Cerebellar cortex (tissue), 1 donor: ENCODE measurements around the gene TMEM94.
"Not testable (repeated sequence)": the region's sequence is repeated elsewhere in the genome, so short reads cannot be mapped to it uniquely, and the experiment has no call there.

ENCODE experiments used
- DNase-seq: peaks from one replicate; pipeline ENCODE4 v3.0.0-alpha.2; 2015; ENCODE audit warnings: low spot score

Gene TMEM94

DNA sequence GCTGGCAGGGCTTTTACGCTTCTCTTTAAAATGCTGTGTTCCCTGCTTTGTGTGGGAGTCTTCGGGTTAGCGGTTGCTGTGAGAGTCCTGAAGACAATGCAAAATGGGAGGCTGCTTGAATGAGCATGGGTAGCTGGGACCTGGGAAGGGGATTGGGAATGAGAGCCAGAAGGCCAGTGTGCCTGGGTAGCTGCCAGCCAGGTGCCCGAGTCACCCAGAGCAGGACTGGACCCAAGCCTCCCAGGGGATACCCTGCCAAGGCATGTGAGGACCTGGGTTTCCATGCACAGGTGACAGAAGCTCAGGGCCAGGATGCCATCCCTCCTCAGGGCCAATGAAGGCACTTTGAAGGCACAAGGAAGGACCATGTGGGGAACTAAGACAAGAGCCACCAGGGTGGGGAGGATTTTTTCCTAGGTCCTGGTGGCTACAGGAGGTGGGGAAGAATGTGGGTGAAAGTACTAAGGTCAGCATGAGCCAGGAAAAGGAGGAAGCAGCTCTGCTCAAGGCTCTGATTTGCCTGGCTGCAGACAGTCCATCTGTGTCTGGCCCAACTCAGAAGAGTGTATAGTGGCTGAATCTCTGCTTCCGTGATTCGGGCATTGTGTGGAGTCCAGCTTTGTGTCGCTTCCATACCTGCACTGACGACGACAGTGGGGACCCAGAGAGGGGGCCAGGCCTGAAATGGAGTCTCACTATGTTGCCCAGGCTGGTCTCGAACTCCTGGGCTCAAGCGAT is 20.5 kb downstream of the TMEM94 start:
- no peak for DNase-seq

DNA sequence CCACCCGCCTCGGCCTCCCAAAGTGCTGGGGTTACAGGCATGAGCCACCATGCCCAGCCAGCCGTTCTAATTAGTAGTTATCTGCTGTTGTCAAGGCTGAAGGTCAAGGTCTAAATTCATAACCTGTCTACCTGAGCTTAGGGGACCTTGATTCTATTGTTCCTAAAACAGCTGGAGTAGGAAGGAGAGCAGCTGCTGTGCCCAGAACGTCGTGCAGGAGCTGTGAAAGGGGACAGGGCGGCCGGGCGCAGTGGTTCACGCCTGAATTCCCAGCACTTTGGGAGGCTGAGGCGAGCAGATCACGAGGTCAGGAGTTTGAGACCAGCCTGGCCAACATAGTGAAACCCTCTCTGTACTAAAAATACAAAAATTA is 21.0 kb downstream of the TMEM94 start:
- DNase-seq = not testable (repeated sequence)

DNA sequence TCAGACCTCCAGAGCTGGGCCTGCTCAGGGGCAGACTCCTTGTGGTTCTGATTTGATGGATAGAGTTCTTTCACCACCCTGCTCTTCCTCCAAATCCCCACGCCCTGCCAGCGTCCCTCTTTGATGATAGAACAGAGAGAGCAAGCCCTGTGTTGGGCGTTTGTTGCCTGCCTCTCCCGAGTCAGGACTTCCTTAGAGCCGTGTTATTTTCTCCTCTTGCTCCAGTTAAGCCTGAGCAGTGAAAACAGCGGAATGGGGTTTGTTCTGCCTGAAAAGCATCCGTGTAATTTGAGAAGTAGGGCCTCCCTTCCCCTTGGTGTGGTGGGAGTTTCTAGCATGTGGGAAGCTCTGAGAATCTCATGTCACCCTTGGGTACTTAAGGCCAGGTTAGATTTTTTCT is 22.1 kb downstream of the TMEM94 start:
- no peak for DNase-seq

DNA sequence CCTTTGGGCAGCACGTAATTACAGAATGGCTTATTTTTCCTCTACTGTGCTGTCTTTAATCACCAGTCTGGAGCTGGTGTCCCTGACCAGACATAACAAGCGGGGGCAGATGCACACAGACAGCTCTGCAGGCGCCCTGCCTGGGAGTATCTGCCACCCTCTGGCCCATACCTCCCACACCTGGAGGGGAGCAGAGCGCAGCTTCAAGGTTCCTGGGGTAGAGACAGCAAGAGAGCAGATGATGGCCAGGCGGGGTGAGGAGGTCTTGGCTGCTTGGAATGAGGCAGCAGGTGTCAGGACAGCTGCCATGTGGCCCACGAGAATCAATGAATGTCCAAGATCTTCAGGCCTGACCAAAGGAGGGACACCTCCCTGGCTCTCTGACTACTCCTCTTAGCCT is 23.8 kb downstream of the TMEM94 start:
- no peak for DNase-seq

DNA sequence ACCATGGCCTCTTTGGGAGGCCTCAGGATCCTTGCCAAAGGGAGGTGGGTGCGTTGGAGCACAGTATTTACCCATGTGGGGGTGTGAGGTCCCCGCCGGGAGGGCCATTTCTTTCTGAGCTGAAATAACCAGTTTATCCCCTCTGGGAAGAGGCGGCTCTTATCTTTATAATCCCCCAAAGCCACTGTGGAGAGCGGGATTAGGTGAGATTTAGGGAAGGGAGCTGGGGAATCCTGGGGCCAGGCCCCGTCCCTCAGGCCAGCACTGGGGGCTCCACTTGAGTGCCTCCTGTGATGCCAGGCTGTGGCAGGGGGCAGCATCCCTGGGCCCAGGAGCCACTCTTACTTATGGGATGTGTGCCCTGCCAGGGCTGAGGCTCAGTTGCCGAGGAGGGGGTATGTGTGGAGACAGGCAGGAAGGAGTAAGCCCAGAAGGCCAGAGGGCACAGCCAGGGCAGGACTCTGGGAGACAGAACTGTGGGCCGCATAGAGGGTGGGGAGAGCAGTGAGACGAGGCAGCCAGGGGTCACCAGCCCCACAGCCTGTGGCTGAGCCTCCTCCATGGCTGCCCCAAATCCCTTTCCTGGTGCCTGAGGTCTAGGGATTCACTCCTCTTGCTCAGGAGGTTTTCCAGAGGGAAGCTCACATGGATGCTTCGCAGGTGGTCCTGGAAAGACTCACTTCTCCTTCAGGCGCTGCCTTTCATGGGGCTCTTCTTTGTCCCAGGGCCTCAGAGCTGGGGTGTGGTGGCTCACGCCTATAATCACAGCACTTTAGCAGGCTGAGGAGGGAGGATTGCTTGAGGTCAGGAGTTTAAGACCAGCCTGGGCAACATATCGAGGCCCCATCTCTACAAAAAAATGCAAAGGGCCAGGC is 25.0 kb downstream of the TMEM94 start:
- no peak for DNase-seq

DNA sequence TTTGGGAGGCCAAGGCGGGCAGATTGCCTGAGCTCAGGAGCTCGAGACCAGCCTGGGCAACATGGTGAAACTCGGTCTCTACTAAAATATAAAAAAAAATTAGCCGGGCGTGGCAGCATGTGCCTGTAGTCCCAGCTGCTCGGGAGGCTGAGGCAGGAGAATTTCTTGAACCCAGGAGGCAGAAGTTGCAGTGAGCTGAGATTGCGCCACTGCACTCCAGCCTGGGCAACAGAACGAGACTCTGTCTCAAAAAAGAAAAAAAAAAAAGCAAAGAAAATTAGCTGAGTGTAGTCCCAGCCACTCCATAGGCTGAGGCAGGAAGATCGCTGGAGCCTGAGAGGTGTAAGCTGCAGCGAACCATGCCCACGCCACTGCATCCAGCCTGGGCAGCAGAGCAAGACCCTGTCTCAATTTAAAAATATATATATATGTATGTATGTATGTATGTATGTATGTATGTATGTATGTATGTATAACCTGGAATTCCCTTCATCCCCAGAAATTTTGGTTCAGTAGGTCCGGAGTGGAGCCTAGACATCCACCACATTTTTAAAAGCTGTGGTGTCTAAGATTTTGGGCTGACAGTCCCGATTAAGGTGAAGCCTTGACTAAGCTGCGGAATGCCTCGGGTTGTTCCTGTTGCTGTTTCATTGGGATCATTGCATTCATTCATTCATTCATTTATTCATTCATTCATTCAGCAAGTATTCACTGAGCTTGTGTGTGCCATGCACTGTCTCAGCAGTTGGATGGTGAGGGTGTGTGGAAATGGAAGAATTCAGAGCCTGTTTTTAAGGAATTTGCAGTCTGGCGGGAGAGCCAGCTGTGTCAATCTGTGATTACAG is 25.9 kb downstream of the TMEM94 start:
- no peak for DNase-seq

DNA sequence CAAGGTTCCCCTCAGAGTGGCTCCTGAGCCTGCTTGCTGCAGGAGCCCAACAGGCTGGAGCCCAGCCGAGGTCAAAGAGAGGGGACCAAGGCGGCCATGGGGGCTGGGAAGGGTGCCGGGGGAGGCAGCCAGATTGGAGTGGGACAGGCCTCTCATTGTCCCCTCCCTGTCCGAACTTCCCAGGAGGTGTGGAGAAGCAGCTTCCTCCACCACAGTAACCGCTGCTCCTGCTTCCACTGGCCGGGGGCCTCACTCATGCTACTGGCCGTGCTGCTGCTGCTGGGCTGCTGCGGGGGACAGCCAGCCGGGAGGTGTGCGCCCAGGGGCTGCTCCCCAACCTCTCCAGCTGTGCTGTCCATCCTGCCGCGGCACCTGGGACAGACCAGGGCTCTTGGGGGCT is 29.3 kb downstream of the TMEM94 start:
- DNase-seq = no peak

DNA sequence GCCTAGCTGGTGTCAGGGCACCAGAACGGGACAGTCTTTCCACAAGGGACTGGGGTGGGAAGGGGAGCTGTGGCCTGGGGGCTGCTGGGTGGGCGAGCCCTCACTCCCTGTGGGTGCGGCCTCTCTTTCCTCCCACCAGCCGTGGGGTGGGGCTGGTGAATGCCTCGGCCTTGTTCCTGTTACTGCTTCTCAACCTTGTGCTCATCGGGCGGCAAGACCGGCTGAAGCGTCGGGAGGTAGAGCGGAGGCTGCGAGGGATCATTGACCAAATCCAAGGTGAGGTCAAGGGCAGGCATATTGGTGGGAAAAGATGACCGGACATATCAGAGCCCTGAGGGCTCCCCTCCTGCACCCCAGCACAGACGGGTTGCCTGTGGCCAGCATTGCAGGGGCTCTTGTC is 29.7 kb downstream of the TMEM94 start:
- DNase-seq = no peak

DNA sequence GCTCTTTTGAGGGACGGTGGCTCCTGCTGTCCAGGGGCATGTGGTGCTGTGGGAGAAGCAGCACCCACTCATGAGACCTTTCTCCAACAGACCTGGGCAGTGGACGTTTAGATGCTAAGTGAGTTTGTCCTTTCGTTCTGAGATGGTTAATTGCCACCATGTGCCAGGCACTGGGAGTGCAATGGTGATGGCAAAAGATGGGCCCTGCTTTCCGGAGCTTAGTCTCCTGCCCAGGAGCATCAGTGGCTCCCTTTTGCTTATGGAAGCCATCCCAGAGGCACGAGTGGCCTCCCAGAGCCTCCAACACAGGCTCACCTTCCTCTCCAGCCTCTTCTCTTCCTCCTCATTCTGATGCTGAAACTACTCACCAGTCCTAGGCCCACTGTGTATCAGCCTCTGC is 30.5 kb downstream of the TMEM94 start:
- no peak for DNase-seq

DNA sequence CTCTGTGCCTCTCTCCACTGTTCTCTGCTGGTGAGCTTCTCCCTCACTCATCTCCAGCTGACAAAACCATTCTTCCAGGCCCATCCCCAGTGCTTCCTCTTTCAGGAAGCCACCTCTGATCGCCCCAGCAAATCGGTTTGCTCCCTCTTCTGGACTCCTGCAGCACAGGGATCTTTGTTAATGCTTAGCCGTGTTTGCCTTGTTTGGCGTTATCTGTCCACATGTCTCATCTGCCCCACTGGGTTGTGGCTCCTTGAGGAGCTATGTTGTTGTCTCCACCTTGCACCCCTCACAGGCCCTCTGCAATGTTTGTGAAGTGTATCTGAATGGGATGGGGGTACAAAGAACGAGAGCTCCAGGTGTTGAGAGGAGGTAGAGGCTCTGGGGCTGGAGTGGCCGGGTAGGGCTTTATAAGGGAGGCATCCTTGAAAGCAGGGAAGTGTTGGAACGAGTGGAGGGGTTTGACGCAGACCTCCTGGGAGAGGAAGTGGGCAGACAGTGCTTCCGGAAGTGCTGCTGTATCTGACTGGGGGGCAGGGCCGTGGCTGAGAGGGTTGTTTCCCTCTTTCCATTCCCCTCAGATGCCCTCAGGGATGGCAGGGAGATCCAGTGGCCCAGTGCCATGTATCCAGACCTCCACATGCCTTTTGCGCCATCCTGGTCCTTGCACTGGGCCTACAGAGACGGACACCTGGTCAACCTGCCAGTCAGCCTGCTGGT is 31.1 kb downstream of the TMEM94 start:
- DNase-seq = peak; percentile 44

DNA sequence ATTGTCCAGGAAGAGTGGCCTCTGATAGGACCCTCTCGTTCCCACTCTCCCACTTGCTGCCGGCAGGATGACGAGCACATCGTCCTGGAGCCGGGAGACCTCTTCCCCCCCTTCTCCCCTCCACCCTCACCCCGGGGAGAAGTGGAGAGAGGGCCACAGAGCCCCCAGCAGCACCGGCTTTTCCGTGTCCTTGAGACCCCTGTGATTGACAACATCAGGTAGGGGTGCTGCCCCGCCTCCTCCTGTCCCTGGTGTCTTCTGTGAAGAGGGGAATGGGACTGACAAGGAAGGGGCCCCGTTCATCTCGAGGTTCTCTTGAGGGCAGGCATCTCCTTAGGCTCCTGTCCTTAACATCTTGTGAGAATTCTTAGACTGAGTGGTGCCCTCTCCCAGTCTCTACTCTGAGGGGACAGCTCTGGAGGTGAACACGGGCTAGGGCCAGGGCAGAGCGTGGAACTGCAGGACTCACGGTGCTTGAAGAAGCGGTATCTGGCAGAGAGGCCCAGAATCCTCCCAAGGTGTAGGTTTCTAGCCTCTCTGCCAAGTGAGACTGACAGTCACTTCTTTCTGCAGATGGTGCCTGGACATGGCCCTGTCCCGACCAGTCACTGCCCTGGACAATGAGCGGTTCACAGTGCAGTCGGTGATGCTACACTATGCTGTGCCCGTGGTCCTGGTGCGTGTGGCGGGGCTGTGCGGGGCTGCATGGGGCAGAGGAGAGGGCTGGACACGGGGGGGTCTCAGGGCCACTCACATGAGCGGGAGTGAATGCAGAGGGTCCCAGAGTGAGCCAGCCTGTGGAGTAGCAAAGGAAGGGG is 32.5 kb downstream of the TMEM94 start:
- DNase-seq = no peak

DNA sequence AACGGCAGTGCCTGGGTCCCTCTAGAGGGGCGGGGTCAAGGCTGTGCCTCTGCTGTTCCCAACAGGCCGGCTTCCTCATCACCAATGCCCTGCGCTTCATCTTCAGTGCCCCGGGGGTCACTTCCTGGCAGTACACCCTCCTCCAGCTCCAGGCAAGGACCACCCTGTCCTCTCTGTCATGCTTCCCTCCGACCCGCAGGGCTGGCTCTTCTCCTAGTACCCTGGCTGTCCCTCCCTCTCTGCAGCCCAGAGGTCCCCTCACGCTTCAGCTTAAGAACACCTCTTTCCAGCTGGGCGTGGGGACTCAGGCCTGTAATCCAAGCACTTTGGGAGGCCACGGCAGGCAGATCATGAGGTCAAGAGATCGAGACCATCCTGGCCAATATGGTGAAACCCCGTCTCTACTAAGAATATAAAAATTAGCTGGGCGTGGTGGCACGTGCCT is 33.1 kb downstream of the TMEM94 start:
- no peak for DNase-seq

DNA sequence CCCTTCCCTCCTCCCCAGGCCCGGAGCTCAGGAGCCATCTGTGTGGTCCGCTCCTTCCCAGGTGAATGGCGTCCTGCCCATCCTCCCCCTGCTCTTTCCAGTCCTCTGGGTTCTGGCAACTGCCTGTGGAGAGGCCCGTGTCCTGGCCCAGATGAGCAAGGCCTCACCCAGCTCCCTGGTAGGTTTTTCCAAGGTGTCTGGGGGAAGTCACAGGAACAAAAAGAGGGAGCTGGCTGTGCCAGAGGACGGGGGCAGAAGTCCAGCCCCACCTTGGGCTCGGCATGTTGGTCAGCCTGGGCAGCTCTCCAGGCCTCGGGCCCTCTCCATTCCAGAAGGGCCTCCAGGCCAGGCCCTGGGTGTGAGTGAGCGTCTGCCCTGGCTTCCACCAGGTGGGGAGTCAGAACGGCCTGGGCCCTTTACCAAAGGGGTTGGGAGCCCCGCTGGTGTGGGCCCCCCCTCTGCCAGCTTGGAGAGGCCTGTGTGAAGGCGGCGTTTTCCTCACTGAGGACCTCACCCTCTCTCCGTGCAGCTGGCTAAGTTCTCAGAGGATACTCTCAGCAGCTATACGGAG is 33.8 kb downstream of the TMEM94 start:
- DNase-seq = peak; percentile 71

DNA sequence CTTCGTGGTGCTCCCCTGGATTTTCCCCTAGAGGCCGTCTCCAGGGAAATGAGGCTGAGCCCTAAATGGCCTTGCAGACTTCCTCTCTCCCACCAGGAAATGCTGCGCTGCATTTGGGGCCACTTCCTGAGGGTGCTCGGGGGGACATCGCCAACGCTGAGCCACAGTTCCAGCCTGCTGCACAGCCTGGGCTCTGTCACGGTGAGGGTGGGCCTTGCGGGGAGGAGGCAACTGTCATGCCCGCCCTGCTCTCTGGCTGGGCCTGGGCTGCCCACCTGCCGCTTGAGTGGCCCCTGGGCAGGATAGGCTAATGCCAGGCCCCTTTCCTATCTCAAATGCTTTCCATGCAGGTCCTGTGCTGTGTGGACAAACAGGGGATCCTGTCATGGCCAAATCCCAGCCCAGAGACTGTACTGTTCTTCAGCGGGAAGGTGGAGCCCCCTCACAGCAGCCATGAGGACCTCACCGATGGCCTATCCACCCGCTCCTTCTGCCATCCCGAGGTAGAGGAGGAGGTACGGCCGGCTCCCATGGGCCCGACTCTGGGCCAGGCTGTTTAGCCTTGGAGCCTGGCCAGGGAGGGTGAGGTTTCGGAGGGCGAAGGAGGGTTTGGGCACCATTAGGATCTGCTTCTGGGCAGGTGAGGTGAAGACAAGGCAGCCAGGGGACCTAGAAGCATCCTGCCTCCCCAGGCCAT is 34.7 kb downstream of the TMEM94 start:
- no peak for DNase-seq

DNA sequence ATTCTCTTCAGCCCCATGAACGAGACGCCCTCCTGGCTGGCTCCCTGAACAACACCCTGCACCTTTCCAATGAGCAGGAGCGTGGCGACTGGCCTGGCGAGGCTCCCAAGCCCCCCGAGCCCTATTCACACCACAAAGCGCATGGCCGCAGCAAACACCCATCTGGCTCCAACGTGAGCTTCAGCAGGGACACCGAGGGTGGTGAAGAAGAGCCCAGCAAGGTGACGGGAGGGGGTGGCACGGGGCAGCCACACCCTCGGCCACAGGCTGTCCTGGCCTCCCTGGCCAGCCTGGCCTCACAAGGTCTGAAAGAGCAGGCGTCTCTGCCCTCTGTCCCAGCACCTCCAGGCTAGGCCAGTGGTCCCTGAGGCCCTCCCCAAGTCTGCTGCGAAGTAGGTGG is 35.2 kb downstream of the TMEM94 start:
- DNase-seq = no peak

DNA sequence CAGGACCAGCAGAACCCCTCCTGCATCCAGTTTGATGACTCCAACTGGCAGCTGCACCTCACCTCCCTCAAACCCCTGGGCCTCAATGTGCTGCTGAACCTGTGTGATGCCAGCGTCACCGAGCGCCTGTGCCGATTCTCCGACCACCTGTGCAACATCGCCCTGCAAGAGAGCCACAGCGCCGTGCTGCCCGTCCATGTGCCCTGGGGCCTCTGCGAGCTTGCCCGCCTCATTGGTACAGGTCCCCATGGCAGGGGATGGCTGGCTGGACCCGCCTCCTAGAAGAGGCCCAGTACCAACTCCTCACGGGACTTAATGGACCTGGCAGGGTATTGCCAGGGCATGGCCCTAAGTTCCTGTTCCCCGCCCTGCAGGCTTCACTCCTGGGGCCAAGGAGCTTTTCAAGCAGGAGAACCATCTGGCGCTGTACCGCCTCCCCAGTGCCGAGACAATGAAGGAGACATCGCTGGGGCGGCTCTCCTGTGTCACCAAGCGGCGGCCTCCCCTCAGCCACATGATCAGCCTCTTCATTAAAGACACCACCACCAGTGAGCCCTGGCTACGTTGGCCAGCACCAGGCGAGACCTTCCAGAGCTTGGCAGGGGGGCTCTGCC is 36.2 kb downstream of the TMEM94 start:
- no peak for DNase-seq

DNA sequence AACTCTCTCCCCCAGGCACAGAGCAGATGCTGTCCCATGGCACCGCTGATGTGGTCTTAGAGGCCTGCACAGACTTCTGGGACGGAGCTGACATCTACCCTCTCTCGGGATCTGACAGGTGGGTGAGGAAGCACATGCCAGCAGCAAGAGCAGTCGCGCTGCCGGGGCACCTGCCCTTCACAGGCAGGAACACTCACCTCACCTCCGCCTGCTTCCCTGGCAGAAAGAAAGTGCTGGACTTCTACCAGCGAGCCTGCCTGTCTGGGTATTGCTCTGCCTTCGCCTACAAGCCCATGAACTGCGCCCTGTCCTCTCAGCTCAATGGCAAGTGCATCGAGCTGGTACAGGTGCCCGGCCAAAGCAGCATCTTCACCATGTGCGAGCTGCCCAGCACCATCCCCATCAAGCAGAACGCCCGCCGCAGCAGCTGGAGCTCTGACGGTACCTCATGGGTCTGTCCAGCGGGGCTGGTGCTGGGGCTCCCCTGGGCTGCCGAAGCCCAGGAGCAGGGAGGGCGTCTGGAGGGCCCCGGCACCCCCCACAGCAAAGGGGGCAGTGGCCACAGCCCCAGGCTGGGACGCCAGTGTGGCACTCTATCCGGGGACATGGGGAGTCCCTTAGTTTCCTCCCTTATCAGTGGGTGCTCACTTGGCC is 37.2 kb downstream of the TMEM94 start:
- no peak for DNase-seq

DNA sequence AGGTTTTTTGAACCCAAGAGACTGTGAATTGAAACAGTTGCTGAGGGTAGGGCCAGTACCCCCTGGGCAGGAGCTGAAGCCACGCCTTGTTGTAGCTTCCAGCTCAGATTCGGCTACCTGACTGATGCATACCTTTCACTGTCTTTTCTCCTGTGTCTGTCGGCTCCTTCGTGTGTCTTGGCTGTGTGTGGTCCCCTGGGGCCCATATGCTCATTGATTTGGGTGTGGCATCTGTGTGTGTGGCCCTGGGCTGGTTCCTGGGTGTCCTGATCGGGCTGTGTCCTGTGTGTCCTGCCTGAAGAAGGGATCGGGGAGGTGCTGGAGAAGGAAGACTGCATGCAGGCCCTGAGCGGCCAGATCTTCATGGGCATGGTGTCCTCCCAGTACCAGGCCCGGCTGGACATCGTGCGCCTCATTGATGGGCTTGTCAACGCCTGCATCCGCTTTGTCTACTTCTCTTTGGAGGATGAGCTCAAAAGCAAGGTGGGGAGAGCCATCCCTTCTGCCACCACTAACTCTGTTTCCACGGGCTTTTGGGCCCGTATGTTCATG is 38.0 kb downstream of the TMEM94 start:
- DNase-seq = no peak

DNA sequence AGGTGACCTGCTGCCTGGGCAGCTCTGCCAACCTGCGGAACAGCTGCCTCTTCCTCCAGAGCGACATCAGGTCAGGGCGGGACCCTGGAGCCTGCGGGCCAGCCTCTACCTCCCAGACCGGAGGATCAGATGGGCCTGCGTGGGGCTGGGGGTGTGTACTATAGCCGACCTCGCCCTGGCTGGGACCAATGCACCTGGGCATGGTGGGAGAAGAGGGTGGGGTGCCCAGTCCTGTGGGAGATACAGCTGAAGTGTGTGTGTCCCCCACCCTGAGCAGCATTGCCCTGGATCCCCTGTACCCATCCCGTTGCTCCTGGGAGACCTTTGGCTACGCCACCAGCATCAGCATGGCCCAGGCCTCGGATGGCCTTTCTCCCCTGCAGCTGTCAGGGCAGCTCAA is 39.6 kb downstream of the TMEM94 start:
- DNase-seq = no peak
